Activated naive CD8-positive, alpha-beta T cell (primary cell): ENCODE data around the gene CTRB1.
A peak's percentile ranks its signal among the peaks of the same experiment; 100 is the strongest.

Experiments used
- H3K27ac Mint-ChIP-seq: one replicate; pipeline ENCODE4 v1.8.0; 2021; ENCODE audit warnings: mixed read lengths
- H3K27me3 Mint-ChIP-seq: one replicate; pipeline ENCODE4 v1.8.0; 2021; ENCODE audit warnings: mixed read lengths
- H3K36me3 Mint-ChIP-seq: one replicate; pipeline ENCODE4 v1.8.0; 2021; ENCODE audit warnings: mixed read lengths
- H3K4me1 Mint-ChIP-seq: one replicate; pipeline ENCODE4 v1.8.0; 2021; ENCODE audit warnings: low read depth, mixed read lengths
- H3K4me3 Mint-ChIP-seq: one replicate; pipeline ENCODE4 v1.8.0; 2021; ENCODE audit warnings: mild to moderate bottlenecking, mixed read lengths
- H3K9me3 Mint-ChIP-seq: one replicate; pipeline ENCODE4 v1.8.0; 2021; ENCODE audit warnings: low read depth, mixed read lengths

CTRB1 gene

DNA sequence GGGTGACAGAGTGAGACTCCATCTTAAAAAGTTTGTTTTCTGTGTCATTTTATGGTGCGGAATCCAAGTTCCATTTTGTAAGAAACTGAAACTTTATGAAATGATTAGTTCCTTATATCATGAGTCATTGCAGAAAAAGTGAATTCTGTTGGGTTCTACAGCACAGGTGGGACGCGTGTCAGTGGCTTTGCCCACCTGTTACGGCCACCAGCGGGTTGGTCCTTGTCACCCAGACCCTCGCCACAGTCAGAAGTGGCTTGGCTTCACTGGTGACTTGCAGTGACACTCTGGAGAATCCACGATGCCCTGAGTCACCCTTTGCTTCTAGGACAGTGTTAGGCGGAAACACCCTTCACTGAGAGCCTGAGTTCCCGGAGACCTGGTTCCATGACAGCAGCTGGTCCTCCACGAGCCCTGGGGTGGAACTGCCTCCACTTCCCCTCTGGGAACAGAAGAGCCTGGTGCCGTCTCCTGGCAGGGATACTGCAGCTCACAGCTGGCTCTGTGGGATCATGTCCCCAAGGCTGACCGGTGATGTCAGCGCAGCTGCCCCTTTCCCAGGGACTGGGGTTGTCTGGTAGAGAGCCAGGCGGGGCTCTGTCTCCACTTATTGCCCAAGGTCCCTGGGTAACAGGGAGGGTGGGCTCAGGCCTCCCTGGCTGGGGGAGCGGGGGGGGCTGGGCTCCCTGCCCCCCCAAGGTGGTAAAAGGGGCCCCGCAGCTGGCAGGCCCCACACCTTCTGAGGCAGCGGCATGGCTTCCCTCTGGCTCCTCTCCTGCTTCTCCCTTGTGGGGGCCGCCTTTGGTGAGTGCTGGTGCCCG lies at the start of gene CTRB1:
CTRB1 (plus strand) TSS at position 733 of the 821 bp plus-strand sequence; CDS start at position 753, 20 bp downstream.
- Mint-ChIP-seq H3K27me3 (no peaks in the 10 kb centered on the region), H3K4me3 (peak within 1 kb of the TSS; percentile 75), H3K27ac (peak within 1 kb of the TSS; percentile 54), H3K36me3 (no peaks in the 10 kb centered on the region), H3K4me1 (peaks cover 14% of the 10 kb centered on the region), H3K9me3 (no peaks in the 10 kb centered on the region)

GRCh38 chr16:75169899-75170405 lies 48.8 kb upstream of the CTRB1 start:
- Mint-ChIP-seq H3K27ac (no peak overlapping the region), H3K4me3 (no peak overlapping the region), H3K27me3 (no peaks in the 10 kb centered on the region), H3K36me3 (peaks cover 70% of the 10 kb centered on the region), H3K9me3 (peaks cover 40% of the 10 kb centered on the region), H3K4me1 (no peaks in the 10 kb centered on the region)

DNA sequence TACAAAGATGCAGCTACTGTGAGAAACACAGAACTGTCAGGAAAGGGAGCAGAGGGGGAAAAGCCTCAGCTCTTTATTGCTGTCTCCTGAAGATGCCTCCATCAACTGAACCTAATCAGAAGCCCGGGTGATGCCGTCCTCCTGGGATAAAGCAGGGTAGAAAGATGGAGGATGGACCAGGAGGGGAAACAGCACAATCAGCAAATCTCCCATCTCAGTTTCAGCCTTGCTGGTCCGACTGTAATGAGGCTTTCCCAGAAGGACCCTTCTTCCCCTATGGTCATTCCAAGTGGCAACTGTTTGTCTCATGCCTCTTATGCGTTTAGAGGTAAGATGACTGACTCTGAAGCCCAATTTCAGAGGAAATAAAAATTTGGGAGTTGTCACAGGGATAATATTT lies 46.2 kb upstream of the CTRB1 start:
- H3K27ac Mint-ChIP-seq: no peak overlapping the region
- peaks cover 56% of the 10 kb centered on the region for H3K9me3 Mint-ChIP-seq
- no peaks in the 10 kb centered on the region for H3K4me1 Mint-ChIP-seq
- H3K27me3 Mint-ChIP-seq: no peaks in the 10 kb centered on the region
- H3K36me3 Mint-ChIP-seq: peaks cover 63% of the 10 kb centered on the region
- no peak overlapping the region for H3K4me3 Mint-ChIP-seq

GRCh38 chr16:75175074-75175473 lies 43.7 kb upstream of the CTRB1 start:
- Mint-ChIP-seq H3K36me3 (peaks cover 41% of the 10 kb centered on the region), H3K4me1 (no peaks in the 10 kb centered on the region), H3K27me3 (no peaks in the 10 kb centered on the region), H3K27ac (no peak overlapping the region), H3K9me3 (peaks cover 47% of the 10 kb centered on the region), H3K4me3 (no peak overlapping the region)

GRCh38 chr16:75176926-75177325 lies 41.9 kb upstream of the CTRB1 start:
- no peaks in the 10 kb centered on the region for H3K4me1 Mint-ChIP-seq
- no peaks in the 10 kb centered on the region for H3K27me3 Mint-ChIP-seq
- peaks cover 41% of the 10 kb centered on the region for H3K9me3 Mint-ChIP-seq
- peaks cover 26% of the 10 kb centered on the region for H3K36me3 Mint-ChIP-seq
- H3K27ac Mint-ChIP-seq: no peak overlapping the region
- no peak overlapping the region for H3K4me3 Mint-ChIP-seq

DNA sequence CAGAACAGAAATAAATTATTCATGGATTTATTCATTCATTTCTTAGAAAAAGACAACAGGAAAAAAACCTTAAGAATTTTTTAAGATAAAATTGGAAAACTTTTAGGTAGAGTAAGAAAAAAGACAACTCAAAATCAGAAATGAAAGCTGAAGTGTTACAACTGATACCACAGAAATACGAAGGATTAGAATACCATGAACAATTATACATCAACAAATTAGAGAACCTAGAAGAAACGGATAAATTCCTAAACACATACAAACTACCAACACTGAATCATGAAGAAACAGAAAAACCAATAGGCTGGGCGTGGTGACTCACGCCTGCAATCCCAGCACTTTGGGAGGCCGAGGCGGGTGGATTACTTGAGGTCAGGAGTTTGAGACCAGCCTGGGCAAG lies 39.6 kb upstream of the CTRB1 start:
- no peaks in the 10 kb centered on the region for H3K4me1 Mint-ChIP-seq

GRCh38 chr16:75181630-75182029 lies 37.2 kb upstream of the CTRB1 start:
- no peaks in the 10 kb centered on the region for H3K27me3 Mint-ChIP-seq
- no peak overlapping the region for H3K4me3 Mint-ChIP-seq
- peaks cover 3% of the 10 kb centered on the region for H3K36me3 Mint-ChIP-seq
- H3K27ac Mint-ChIP-seq: no peak overlapping the region
- H3K4me1 Mint-ChIP-seq: no peaks in the 10 kb centered on the region
- peaks cover 15% of the 10 kb centered on the region for H3K9me3 Mint-ChIP-seq

More for the DNA sequence above, 39.6 kb upstream of the CTRB1 start:
- Mint-ChIP-seq H3K36me3 (peaks cover 8% of the 10 kb centered on the region), H3K4me3 (no peak overlapping the region), H3K9me3 (peaks cover 24% of the 10 kb centered on the region), H3K27ac (no peak overlapping the region), H3K27me3 (no peaks in the 10 kb centered on the region)

- H3K36me3 Mint-ChIP-seq: no peaks in the 10 kb centered on the region
- H3K4me1 Mint-ChIP-seq: no peaks in the 10 kb centered on the region
- H3K27me3 Mint-ChIP-seq: peaks cover 3% of the 10 kb centered on the region
- H3K4me3 Mint-ChIP-seq: no peak overlapping the region
- no peak overlapping the region for H3K27ac Mint-ChIP-seq
- no peaks in the 10 kb centered on the region for H3K9me3 Mint-ChIP-seq
Measured at GRCh38 chr16:75188832-75189477, 29.8 kb upstream of the CTRB1 start.

DNA sequence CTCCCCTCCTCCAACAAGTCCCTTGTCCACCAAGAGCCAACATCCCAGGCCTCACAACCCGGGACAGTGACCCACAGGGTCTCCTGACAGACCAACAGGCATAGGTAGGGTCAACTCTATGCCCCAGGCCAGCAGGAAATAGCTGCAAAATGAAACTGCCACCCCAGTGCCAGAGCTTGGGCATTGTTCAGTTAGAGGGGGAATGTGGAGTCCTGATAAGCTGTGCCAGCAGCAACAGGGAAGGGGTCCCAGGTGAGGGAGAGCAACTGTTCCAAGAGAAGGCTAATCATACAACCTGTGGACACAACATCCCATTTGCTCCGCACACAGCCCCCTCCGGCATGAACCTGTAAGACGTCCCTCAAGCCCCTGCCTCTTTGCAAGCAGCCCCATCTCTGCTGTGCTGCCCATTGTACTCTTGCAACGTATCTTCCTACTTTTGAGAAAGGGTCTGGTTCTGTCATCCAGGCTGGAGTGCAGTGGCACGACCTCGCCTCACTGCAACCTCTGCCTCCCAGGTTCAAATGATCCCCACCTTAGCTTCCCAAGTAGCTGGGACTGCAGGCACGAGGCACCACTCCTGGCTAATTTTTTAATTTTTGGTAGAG lies 29.0 kb upstream of the CTRB1 start:
- Mint-ChIP-seq H3K4me3 (no peak overlapping the region), H3K27me3 (peaks cover 3% of the 10 kb centered on the region), H3K4me1 (no peaks in the 10 kb centered on the region), H3K9me3 (no peaks in the 10 kb centered on the region), H3K36me3 (no peaks in the 10 kb centered on the region), H3K27ac (no peak overlapping the region)

DNA sequence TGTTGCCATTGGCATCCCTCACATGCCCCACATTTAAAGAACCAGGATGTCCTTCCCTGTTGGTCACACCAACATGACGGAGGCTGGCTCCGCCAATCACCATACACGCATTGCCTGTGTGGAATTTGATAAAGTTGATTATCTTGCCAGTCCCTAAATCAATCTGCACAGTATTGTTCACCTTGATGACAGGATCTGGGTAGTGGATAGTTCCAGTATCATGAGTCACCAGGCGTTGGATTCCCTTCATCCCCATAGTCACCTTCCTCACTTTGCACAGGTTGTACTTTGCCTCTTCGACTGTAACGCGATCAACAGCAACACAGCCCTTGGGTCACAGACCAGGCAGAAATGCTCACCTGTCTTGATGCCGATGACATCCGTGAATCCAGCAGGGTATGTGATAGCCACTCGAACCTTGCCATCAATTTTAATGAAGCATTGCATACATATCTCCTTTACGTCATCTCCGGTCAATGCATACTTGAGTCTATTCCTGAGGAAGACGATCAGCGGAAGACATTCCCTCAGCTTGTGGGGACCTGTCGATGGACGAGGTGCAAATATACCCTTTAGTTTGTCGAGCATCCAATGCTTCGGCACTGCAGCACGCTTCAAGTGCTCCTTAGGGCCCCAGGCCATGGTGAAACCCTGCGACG lies 26.1 kb upstream of the CTRB1 start:
- no peak overlapping the region for H3K27ac Mint-ChIP-seq
- no peak overlapping the region for H3K4me3 Mint-ChIP-seq
- no peaks in the 10 kb centered on the region for H3K4me1 Mint-ChIP-seq
- no peaks in the 10 kb centered on the region for H3K9me3 Mint-ChIP-seq
- no peaks in the 10 kb centered on the region for H3K36me3 Mint-ChIP-seq
- peaks cover 8% of the 10 kb centered on the region for H3K27me3 Mint-ChIP-seq

GRCh38 chr16:75193265-75193650 lies 25.5 kb upstream of the CTRB1 start:
- Mint-ChIP-seq H3K27ac (no peak overlapping the region), H3K36me3 (no peaks in the 10 kb centered on the region), H3K4me1 (no peaks in the 10 kb centered on the region), H3K9me3 (no peaks in the 10 kb centered on the region), H3K27me3 (peaks cover 13% of the 10 kb centered on the region), H3K4me3 (no peak overlapping the region)

DNA sequence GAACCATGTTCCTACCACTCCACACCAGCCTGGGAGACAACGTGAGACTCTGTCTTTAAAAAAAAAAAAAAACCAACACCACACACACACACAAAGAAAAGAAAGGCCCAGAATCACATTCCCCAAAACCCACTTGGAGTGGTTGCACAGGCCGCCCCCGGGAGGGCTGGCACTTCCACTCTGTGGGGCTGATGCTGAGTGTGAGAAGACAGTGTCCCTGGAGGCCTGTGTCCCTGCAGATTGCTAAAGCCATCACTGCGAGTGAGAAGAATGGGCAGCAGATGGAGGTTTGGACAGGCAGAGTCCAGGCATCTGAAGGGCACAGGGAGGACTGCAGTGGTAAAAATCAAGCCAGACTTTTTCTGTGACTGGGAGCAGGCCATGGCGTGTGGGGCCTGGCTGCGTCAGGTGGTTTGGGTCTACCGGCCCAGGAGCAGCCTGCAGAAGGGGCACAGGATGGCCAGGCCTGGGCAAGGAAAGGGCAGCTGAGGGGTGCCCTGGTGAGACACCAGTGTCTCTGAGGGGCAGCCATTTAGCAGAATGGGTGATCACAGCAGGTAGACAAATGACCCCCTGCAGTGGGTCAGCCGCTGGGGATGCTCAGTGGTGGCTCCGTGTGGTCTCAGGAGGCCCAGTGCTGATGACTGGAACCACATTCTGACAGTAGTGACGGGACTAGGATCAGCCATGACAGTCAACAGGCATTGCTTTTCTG lies 24.9 kb upstream of the CTRB1 start:
- Mint-ChIP-seq H3K27me3 (peaks cover 16% of the 10 kb centered on the region), H3K4me1 (no peaks in the 10 kb centered on the region)

DNA sequence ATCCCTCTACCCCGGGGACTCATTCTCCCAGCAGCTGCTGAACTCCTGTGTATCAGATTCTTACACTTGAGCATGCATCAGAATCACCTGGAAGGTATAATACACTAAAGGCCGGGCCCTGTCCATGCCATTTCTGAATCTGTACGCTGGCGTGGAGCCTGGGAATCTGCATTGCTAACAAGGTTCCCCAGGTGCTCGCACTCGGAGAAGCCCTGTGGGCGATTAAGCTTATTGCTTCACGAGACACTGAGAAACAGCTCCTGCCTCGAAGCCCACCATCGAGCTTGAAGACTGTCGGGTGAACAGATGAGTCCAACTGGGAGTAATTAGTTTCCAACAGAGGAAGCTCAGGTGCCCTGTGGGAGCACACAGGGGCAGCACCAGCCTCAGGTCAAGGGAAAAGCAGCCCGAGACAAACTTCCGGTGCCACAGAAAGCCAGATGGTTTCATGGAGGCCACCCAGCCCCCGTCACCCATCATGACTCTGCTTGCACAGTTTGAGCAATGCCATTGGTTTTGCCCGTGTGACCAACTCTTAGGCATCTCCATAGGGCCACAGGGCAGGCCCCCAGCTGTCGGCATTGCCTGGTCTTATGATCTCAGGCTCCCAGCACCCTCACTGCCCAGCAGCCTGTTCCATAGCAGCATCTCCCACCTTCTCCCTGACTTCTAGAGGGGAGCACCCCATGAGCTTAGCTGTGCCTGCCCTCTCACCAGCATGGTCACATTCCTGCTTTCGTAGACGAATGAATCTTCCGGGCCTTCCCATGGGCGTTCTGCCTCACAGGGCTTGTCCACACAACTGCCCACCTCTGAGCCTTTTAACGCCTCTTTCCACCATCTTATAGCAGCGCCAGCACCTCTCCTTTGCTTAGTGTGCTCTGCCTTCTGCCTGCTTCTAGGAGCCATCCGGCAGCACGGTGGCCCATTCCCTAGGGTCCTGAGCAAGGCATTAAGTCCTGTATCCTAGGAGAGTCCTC lies 22.7 kb upstream of the CTRB1 start:
- Mint-ChIP-seq H3K4me3 (no peak overlapping the region), H3K9me3 (no peaks in the 10 kb centered on the region), H3K4me1 (peaks cover 9% of the 10 kb centered on the region), H3K27me3 (peaks cover 13% of the 10 kb centered on the region), H3K27ac (no peak overlapping the region), H3K36me3 (no peaks in the 10 kb centered on the region)

More for the DNA sequence above, 24.9 kb upstream of the CTRB1 start:
- Mint-ChIP-seq H3K27ac (no peak overlapping the region), H3K9me3 (no peaks in the 10 kb centered on the region), H3K36me3 (no peaks in the 10 kb centered on the region), H3K4me3 (no peak overlapping the region)
